Adrenal gland (tissue), 5 donors: ENCODE measurements around the gene RBPMS2.

Source experiments
- CTCF ChIP-seq, 6 experiments: fragments of 450-650 bp in 4 of 6; fragments of 200-600 bp in 2 of 6; sonication (generic) in 1 of 6; IDR thresholded peaks; 1 replicate in 5 of 6; 2 replicates in 1 of 6; pipeline versions ENCODE4 v1.5.1 to v1.8.0; 2016 to 2021; ENCODE audit warnings: antibody characterized with exemption in 6 of 6, mild to moderate bottlenecking in 2 of 6, moderate library complexity in 1 of 6
- POLR2A ChIP-seq, 2 donors: fragments of 450-650 bp; IDR thresholded peaks; one replicate each; pipeline ENCODE4 v1.6.1; 2017; ENCODE audit warnings: antibody characterized with exemption in 2 of 2, mild to moderate bottlenecking in 2 of 2, moderate library complexity in 1 of 2
- donor health status: DM: no; HTN: no; CAD: no.

- TF ChIP-seq POLR2A (IDR thresholded peaks at IDR 0.05) (no peak), CTCF (IDR thresholded peaks at IDR 0.05) (no peak)
Measured at GRCh38 chr15:64776402-64776786, 1.0 kb upstream of the RBPMS2 start.
